Activated T-cell treated with anti-CD3 and anti-CD28 coated beads, Interleukin-2, amount 50 U/mL, for 48 hours (primary cell): ENCODE results near the gene SPC25.
"Not testable (repeated sequence)": the region's sequence is repeated elsewhere in the genome, so short reads cannot be mapped to it uniquely, and the experiment has no call there.

Source experiments
- DNase-seq, 2 experiments: peaks; one replicate each; pipeline ENCODE4 v3.0.0-alpha.2; 2020

SPC25 gene

DNA sequence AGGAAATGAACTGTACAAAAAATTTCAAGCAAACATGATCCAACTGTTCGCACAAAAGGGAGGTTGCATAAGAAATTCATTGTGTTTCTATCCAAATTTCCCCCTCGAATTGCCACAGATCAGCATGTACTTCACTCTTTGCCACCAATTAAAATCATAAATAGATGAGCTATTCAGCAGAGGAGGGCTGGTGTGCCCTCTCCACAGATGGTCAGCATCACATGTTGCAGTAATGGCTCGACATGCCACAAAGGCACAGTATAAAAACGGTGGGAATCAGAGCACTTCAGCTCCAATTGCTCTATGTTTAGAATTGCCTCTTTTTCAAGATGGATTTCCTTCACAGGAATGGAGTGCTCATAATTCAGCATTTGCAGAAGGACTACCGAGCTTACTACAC lies 10.8 kb upstream of the SPC25 start, which contains the start of gene G6PC2:
TSS of gene G6PC2 (plus strand) at position 289 of the 400 bp plus-strand sequence. CDS start at position 330, 41 bp downstream.
- no peak for DNase-seq

DNA sequence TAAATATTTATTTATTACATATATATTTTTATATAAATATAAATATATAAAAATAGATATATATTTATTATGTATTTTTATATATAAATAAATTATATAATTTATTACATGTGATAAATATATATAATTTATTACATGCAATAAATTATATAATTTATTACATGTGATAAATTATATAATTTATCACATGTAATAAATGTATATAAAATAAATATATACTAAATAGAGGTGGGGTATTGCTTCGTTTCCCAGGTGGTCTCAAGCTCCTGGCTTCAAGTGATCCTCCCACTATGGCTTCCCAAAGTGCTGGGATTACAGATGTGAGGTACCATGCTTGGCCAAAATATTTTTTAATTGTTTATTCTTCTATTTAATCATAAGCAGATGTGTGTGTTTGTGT lies 7.2 kb upstream of the SPC25 start:
- no peak for DNase-seq

DNA sequence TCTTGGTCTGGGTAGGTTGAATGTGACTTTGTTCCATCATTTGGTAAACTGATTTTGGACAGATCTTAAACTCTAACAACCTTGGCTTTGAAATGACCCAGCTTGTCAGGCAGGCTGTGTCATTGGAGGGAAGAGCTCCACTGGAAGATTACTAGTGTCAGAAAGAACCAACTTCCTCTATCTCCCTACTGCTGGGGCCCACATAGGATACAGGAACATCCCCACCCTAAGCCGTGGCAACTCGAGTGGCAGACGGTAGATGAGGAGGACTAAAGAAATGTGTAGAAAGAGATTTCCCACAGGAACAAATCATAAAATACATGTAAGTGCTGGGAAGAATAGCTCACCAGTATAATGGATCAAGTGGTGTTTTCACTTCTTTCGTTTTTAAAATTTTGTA lies 6.6 kb upstream of the SPC25 start:
- no peak for DNase-seq

DNA sequence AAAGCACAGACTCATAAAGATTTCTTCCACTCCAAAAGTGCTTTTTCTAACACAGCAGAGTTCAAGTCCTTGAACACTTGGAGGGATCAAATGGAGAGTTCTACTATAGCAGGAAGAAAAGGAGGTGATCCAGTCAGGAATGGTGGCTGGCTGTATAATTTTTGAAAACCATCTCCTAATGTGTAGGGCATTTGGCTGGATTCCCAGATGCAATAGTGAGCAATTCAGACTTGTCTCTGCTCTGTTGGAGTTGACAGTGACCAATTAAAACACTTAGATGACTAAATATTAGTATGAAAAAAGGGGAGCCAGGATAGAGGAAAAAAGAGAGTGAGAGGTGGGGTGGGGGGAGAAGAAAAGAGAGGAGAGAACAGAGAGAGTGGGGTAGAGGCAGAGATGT lies 5.5 kb upstream of the SPC25 start:
- DNase-seq: no peak

DNA sequence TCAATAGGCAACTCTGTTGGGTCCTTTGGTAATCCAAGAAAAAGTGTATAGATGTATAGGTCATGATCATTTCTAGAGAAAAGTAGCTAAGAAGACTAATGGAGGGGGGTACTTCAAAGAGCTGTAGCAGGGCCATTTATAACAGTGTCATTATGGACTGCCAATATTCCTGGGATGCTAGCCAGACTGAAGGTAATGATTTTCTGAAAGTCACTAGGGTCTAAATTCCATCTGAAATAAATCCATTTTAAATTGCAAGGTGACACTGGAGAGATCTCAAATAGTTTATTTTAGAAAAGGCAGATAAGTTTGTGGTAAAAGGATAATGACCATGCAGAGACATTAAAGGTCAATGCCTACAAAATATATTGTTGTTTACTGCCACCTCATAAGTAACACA lies 4.5 kb upstream of the SPC25 start:
- DNase-seq: no peak

DNA sequence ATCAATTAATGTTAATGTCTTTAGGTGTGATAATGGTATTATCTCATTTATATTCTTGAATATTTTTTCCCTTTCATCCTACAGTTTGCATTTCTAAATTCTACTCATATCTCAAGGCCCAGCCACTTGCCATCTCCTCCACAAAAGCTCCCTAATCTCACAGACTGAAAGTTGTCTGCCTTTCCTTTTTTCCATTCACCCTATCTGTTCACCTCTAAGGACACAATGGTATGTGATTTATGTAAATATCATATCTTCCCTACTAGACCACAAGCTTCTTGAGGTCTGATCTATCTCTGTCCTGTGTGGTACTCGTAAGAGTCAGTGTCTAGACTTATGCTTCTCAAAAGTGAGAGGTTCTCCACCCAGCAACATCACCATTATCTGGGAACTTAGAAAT lies 3.9 kb upstream of the SPC25 start:
- DNase-seq: no peak

DNA sequence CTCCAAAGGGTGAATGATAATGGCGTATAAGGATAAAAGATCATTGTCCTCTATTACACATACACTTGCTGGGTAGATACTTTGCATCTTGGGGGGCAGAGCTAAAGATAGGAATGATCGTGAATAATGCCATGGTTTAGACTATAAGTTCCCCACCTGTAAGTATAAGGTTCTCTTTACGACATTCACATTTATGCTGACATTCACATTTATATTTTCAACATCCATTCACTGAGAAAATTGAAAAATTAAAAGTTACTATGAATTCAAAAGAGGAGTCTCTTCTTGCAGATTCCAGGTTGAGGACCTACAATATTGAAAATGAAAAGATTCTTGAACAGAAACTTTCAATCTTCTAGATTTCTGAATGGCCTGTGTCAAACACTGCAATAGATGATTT lies 2.1 kb upstream of the SPC25 start:
- no peak for DNase-seq

DNA sequence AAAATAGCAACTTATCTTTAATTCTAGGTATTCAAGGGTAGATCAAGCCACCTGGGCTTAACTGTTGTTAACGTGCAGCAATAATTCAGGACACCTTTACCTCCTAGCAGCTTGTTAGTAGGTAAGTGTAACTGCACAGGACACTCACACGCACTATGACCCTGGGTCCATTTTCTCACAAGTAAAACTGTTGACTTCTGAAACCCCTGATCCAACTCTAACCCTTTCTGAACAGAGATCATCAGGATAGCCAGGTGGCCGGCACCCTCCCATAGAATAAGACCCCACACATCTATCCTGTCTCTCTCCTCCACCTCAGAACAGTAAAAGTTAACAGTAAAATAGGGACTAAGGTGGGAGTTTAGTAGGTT lies 610 bp downstream of the SPC25 start:
- peak in 1 of 2 experiments; percentile 24 for DNase-seq

DNA sequence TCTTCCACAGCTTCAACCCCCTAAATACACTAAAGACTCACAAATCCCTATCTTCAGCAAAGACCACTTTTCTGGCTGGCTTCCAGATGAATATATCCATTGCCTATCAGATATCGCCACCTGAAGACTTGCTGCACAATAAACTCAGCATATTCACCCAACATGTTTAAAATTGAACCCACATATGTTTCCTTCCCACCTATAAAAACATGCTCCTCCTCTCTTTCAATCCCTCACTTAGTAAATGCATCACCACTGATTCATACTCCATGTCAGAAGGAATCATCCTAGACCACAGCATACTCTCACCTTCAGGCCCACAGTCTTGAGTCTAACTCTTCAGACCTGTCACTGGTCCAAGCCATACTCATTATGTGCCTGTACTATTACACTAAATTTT lies 5.3 kb downstream of the SPC25 start:
- DNase-seq: no peak

DNA sequence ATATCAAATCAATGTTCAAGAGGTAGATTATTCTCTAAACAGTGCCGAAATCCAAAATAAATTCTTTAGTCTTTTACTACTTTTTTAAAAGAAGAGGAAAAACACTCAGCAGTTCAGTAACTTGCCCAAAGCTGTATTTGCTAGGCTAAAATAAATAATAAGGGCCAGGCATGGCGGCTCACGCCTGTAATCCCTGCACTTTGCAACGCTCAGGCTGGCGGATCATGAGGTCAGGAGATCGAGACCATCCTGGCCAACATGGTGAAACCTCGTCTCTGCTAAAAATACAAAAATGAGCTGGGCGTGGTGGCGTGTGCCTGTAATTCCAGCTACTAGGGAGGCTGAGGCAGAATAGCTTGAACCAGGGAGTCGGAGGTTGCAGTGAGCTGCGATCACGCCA lies 8.1 kb downstream of the SPC25 start:
- not testable (repeated sequence) for DNase-seq

DNA sequence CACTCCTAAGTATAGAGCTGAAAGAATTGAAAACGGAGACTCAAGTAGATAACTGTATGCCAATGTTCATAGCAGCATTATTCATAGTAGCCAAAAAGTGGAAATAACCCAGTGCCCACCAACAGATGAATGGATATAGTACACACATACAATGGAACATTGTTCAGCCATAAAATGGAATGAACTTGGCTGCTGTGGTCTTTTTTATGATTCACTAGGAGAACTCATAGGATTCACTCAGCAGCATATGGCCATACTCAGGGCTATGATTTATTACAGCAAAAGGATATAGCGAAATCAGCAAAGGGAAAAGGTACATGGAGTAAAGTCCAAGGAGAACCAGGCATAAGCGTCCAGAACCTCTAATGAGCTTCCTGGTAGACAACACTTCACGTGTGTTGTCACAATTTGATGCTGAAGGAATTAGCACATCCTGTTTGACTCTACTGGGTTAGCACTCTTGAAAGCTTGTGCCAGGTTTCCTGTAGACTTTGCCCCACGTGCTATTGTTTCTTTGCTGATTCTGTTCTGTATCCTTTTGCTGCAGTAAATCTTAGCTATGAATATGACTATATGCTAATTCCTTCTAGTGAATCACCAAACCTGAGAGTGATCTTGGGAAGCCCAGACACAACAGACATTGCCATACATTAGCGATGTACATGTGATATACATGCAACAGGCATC lies 15.7 kb downstream of the SPC25 start:
- no peak for DNase-seq

DNA sequence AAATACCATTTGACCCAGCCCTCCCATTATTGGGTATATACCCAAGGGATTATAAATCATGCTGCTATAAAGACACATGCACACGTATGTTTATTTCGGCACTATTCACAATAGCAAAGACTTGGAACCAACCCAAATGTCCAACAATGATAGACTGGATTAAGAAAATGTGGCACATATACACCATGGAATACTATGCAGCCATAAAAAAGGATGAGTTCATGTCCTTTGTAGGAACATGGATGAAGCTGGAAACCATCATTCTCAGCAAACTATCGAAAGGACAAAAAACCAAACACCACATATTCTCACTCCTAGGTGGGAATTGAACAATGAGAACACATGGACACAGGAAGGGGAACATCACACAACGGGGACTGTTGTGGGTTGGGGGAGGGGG lies 19.4 kb downstream of the SPC25 start:
- not testable (repeated sequence) for DNase-seq

DNA sequence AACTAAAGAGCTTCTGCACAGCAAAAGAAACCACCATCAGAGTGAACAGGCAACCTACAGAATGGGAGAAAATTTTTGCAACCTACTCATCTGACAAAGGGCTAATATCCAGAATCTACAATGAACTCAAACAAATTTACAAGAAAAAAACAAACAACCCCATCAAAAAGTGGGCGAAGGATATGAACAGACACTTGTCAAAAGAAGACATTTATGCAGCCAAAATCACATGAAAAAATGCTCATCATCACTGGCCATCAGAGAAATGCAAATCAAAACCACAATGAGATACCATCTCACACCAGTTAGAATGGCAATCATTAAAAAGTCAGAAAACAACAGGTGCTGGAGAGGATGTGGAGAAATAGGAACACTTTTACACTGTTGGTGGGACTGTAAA lies 19.9 kb downstream of the SPC25 start:
- DNase-seq: not testable (repeated sequence)

DNA sequence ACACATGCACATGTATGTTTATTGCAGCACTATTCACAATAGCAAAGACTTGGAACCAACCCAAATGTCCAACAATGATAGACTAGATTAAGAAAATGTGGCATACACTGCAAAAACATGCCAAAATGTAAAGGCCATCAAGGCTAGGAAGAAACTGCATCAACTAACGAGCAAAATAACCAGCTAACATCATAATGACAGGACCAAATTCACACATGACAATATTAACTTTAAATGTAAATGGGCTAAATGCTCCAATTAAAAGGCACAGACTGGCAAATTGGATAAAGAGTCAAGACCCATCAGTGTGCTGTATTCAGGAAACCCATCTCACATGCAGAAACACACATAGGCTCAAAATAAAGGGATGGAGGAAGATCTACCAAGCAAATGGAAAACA lies 23.1 kb downstream of the SPC25 start:
- DNase-seq: not testable (repeated sequence)

DNA sequence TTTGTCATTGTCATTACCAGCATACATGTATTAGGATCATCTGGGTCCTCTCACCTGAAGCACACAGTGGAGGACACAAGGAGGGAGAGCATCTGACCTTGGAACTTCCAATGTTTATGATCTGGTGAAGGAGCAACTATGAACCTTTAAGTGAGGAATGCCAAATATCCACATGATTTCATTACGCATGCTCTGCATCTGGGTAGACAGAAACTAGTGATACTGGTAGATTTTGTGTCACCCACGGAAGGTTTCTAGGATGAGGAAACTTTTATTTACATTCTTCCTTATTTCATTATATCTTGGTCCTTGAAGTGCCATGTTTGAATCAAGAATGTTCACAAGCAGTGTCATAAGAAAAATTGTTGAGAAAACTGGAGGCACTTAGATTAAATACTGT lies 32.1 kb downstream of the SPC25 start:
- no peak for DNase-seq

DNA sequence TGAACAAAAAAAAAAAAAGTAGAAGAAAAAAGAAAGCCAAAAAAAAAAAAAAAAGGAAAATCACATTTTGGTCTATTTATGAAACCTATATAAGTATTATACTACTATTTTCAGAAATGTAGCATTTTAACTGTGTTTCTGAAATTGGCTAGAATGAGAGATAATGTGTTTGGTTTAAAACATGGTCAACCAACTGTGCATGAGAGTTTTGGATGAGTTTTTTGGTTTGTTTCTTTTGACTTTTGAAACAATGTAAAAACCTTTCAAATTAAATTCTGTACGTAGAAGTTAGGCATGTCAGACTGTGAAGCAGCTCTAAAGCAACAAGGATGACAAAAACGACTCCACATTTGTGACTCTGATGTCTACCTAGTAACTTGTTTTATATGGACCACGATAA lies 34.6 kb downstream of the SPC25 start:
- DNase-seq: no peak

DNA sequence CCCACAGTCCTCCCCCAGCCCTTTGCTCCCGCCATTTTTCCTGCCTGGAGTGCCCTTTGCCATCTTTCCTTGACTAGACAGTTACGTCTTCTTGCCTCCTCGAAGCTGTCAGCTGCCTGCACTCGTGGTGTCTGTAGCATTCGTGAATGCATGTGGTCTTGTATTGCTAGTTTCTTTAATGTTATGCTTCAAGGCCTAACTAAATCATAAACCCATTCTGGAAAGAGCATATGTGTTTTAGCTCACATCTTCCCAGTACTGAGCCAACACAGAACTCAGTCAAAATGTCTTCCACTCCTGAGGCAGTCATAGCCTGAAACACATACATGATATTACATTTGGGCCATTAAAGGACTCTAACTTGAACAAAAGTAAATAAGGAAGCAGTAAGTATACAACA lies 35.6 kb downstream of the SPC25 start:
- DNase-seq: no peak

DNA sequence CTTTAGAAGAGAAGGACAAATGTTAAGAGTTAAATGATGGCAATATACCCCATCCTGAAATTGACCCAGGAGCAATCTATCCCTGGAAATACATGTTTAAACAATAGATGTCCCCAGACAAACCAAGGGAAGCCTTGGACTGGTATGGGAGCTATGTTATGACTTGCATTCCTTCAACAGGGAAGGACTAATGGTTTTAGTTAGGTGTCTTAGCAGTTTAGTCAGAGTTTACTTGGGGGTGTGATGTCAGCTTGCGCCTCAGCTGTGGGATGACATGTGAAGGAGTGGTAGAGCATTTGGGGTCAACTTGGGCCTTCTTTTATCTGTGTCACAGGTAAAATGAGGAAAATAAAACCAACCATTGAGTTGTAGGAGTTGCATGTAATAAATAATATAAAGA lies 36.8 kb downstream of the SPC25 start:
- DNase-seq: no peak

DNA sequence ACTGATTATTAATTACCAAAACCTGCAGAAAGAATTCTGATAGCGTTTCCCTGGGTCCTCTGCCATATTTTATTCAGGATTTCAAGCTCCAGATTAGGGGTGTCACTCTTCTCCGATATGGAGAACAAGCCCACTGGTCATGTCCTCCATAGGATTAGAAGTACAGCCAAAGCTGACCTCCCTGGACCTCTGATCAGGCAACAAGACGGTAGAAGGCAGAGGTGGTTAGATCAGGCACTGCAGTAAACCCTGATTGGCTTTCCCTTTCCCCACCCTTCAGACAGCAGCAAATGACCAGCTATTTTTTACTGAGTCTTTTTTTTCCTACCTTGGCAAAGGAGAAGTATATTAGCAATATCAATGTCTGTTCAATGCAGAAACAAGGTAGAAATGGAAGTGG lies 37.7 kb downstream of the SPC25 start:
- DNase-seq: no peak

DNA sequence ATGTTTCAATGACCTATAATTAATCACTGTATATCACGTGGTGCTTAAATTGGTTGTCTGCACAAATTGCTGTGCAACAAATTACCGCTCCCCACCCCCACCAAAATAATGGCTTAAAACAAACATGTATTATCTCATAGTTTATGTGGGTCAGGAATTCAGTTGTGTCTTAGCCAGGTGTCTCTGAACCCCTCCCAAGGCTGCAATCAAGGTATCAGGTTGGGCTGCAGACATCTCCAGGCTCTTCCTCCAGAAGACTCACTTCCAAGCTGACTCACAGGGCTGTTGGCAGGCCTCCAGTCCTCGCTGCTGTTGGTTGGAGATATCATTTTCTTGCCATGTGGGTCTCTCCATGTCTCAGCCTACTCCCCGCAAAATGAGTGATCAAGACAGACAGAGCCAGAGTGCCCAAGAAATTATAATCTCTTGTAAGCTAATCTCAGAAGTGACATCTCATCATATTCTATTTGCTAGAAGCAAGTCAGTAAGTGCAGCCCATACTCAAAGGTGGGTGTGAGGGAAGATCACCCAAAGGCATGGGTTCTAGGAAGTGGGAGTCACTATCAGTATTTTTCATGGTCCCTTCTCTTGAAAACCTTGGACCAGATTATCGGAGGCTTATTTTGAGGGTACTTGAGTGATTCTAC lies 38.4 kb downstream of the SPC25 start:
- DNase-seq: no peak

DNA sequence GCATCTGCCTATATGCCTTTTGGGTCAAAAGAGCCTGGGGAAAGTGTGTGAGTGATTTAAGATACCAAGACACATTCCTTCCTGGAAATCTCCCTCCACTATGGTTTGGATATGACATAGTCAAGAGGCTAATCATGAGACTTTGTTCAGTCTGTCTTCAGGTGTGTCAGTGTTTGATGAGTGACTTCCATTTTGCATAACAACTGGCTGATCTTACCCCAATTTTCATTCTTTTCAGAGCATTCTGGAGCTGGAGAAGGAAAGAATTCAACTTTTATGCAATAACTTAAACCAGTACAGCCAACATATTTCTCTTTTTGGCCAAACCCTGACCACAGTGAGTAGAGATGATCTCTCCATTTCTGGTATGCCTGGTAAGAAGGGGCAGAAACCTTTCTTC lies 39.4 kb downstream of the SPC25 start:
- DNase-seq: no peak

DNA sequence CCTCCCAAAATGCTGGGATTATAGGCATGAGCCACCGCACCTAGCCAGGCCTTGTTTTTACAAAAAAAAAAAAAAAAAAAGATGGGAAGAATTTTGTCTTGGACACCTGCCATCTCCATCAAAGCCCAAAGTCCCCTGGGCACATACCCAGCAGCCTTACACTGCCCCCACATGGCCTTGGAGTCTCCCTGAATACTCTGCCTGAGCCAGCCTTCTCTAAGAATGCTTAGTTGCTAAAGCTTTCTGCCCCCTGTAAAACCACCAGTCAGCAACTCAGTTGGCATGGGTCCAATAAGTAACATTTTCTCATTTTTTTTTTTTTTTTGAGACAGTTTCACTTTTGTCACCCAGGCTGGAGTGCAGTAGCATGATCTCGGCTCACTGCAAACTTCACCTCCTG lies 40.6 kb downstream of the SPC25 start:
- DNase-seq: no peak

DNA sequence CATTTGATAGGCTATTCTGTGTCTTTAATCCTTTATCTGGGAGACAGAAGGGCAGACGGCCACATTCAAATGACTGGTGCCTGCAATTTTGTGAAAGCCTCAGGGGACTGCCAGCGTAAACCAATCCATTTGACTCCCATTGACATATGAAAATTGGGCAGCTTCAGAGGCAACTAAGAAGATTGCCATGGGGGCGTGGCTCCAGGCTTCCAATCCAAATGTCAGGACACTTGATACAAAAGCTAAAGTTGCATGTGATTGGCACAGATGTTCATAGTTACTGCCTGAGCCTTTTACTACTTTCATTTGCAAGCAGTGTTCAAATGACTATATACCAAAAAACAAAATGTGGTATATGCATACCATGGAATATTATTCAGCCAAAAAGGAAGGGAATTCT lies 42.0 kb downstream of the SPC25 start:
- DNase-seq: no peak

DNA sequence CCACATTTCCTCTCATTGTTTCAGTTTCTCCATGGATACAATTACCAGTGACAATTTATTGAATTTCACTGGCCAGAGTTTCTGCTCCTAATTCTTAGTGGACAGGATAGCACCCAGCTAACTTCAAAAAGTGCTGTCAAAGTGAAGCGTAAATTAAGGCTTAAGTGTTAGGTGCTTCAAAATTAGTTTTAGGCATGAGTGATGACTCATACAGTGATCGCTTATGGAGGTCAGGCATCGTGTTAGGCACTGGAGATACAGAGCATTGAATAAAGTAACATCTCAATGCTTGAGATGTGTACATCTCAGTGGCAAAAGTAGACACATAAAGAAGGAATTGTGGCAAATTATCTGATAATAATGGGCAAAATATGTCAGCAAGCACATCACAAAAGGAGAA lies 47.0 kb downstream of the SPC25 start:
- no peak for DNase-seq

DNA sequence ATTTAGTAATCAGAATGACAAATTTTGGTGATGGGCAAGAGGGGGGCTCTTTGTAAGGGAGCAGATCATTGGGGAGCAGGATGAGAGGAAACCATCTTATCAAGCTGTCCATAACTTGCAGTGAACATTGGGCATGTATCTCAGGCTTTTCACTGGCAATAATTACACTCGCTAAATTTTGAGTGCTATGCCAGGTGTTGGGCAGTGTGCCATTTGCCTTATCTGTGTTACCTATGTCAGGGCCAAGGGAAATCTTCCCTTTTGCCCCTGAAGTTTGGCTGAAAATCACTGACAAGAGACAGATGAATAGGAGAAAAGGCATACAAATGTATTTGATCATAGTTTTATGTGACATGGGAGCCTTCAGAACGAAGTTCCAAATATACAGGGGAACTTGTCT lies 48.8 kb downstream of the SPC25 start:
- DNase-seq: no peak
